Epithelial cell of prostate (primary cell): ENCODE measurements around the gene SUB1.
A peak's percentile ranks its signal among the peaks of the same experiment; 100 is the strongest.
"Not testable (repeated sequence)": the region's sequence is repeated elsewhere in the genome, so short reads cannot be mapped to it uniquely, and the experiment has no call there.

Source experiments
- DNase-seq: peaks from one replicate; pipeline ENCODE4 v3.0.0-alpha.2; 2011; ENCODE audit warnings: low read depth, low spot score
- H3K27ac ChIP-seq: fragments of 450-650 bp; 2 replicates; pipeline ENCODE4 v1.5.1; 2017; ENCODE audit warnings: mild to moderate bottlenecking

The SUB1 gene

DNA sequence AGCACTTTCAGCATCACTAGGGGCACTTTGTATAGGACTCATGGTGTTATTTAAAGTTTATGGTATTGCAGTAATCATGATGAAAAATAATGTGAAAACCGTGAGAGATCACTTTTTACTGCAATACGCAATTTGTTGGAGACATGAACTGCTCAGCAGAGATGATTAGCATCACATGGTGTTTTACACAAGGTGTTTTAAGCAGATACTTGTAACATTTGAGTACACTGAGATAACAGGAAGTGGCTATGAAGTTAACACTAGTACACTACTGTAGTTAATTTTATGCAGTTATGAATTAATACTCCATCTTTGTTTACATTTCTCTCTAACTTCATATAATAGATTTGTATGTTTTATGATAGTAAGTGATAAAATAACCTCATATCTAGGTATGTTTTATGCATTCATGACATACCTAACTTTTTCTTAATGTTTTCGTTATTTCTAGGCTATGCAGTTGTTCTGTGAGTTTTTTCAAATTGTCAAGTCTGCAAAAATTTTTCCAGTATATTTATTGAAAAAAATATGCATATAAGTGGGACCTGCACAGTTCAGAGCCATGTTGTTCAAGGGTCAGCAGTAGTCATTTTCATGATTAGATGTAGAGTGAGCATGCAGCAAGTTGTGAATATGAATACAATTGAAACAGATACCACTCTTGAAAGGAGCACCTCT lies 13.0 kb downstream of the SUB1 start:
- no peak overlapping the region for H3K27ac ChIP-seq
- no peak for DNase-seq

DNA sequence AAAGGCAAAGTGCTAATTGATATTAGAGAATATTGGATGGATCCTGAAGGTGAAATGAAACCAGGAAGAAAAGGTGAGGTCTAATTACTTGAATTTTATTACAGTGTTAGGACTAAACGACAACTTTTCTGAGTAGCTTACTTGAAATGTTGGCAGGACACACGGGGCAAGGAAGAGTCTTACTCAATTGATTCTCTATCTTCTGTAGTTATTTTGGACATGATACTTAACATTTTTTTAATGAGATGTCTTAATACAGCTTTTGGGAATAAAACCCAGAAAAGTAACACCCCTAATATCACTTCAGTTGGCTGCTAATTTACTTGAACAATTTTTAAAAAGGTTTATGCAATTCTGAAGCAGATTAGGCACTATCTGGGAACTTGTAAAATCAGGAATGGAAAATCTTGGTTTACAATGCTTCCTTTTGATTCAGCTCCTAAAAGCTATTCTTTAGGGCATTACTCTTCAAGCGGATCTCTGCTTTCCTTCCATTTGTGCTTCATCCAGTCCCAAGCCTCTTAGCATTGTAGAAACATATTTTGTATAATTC lies 13.7 kb downstream of the SUB1 start:
- H3K27ac ChIP-seq = no peak overlapping the region
- no peak for DNase-seq

GRCh38 chr5:32600054-32600622 lies 14.8 kb downstream of the SUB1 start:
- H3K27ac ChIP-seq = no peak overlapping the region
- DNase-seq = no peak

GRCh38 chr5:32601623-32602295 lies 16.4 kb downstream of the SUB1 start:
- no peak overlapping the region for H3K27ac ChIP-seq
- no peak for DNase-seq

DNA sequence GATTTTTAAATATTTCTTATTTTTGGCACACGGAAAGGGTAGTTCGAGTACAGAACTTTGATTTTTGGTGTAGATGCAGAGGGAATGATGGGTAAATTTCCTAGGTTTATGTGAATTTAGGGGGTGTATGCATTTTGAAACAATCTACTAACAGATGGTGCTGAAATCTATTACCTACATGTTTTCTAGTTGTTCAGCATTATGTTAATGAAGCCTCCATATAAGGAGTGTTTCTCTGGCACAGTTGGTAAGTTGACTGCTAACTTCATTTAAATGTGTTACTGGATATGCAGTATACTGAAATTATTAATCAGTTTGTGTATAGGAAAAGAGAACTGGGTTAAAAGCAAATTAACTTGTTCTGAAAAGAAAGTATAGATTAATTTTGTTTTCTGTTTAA lies 17.5 kb downstream of the SUB1 start:
- no peak overlapping the region for H3K27ac ChIP-seq
- no peak for DNase-seq

DNA sequence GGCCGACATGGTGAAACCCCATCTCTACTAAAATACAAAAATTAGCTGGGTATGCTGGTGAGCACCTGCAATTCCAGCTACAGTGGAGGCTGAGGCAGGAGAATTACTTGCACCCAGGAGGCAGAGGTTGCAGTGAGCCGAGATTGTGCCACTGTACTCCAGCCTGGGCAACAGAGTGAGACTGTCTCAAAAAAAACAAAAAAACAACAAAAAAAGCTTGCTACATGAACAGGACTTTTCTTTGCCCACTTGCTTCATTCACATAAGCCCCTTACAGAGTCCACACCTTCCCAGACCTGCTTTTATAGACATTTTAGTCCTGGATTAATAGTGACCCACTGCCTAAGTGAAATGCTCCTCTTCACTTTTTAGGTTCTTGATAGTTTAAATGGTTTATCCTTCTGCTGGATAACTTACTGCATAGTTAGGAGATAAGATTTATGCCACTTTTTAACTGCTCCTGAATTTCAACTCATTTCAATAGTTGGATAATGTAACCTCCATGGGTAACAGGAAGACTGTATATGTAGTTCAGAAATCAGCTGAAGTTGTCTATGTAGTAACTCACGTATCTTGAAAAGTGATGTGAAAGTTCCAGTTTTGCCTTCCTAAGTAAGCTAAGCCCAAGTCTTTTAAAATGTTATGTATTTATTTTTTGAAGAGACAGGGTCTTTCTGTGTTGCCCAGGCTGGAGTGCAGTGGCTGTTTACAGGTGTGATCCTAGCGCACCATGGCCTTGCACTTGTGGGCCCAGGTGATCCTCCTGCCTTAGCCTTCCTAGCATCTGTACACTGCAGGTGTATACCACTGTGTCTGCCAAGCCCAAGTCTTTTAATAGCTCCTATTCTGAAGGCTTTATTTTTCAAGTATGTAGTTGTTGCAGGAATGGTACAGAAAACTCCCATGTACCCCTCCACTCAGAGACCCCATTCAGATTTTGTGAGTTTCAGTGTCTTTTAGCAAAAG lies 19.7 kb downstream of the SUB1 start:
- DNase-seq = no peak
- H3K27ac ChIP-seq = no peak overlapping the region

- no peak for DNase-seq
- H3K27ac ChIP-seq = no peak overlapping the region
Observed at GRCh38 chr5:32605766-32606152, 20.4 kb downstream of the SUB1 start.

GRCh38 chr5:32612134-32612888 lies 27.0 kb downstream of the SUB1 start:
- DNase-seq = no peak
- no peak overlapping the region for H3K27ac ChIP-seq

DNA sequence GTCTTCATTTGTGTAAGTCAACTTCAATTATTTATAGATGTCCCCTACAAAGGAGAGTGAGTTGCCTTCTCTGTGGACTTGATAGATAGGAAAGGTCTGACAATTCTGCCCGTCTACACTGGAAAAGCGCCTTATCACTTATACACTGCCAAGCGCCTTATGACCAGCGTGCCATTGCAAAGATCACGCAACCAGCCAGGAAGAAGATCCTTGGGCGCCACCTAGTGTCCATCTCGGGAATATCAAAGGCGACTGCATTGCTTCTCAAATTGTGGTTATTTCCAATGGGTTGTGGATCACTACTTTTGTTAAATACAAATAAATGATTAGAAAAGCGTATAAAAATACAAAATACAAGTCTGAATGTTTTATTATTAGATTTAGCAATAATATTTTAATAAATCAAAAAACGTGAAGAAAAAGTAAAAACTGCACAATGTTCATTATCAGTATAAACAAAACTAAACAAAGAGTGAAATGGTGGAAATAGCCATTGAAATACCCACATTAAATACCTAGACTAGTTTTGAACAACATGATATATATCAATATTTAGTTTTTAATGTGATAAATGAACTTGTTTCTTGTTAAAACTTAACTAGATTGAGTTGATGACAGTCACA lies 27.8 kb downstream of the SUB1 start:
- H3K27ac ChIP-seq = no peak overlapping the region
- DNase-seq = peak; percentile 16

GRCh38 chr5:32615236-32615635 lies 29.9 kb downstream of the SUB1 start:
- no peak overlapping the region for H3K27ac ChIP-seq
- no peak for DNase-seq

DNA sequence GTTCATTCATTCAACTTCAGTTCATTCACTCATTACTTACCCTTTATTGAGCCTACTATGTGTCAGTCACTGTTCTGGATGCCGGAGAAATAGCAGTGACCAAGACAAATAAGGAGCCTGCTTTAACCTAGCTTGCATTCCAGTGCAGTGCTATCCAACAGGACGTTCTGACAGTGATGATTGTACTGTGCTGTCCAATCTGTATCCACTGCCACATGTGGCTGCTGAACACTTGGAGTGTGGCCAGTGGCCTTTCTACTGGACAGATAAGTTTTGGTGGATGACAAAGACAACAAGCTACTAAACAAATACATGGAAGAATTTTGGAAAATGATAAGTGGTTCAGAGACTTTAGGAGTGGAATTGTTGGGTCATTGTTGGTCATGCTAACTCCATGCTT lies 33.6 kb downstream of the SUB1 start:
- H3K27ac ChIP-seq = no peak overlapping the region
- no peak for DNase-seq

- no peak overlapping the region for H3K27ac ChIP-seq
- DNase-seq = no peak
Observed at GRCh38 chr5:32621256-32621655, 35.9 kb downstream of the SUB1 start.

DNA sequence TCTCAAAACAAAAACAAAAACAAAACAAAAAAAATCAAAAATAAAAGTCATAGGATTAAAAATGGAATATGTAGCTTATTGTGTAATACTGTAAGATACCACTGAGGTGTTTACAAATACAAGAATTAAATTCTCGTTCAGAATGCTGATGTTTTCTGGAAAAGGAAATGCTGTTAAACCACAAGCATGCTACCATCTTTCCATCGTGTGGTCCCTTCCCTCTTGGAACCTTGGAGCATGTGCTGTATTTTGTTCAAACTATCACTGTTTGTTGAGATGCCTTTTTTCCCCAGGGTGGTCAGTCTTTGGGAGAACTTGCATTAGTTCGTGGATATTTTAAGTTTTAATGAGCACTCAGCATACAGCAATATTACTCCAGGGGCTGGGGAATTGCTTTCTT lies 39.7 kb downstream of the SUB1 start:
- DNase-seq = no peak
- no peak overlapping the region for H3K27ac ChIP-seq

DNA sequence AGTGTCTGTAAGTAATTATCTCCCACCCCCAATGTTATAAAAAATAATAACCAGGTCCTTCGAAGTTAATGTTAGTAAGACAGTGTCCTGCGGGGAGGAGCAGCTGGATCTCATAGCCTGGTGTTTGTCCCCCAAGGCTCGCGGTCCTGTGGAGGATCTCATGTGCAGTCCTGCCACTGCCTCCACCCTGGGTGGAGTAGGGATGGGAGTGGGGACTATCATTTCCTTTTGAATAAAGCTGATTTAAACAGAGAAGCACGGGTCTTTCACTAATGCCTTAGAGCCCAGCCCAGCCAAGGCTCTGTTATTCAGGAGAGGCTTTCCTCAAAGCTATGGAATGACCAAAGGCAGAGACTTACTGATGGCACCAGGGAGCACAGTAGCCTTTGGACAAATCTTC lies 40.2 kb downstream of the SUB1 start:
- no peak overlapping the region for H3K27ac ChIP-seq
- DNase-seq = no peak

DNA sequence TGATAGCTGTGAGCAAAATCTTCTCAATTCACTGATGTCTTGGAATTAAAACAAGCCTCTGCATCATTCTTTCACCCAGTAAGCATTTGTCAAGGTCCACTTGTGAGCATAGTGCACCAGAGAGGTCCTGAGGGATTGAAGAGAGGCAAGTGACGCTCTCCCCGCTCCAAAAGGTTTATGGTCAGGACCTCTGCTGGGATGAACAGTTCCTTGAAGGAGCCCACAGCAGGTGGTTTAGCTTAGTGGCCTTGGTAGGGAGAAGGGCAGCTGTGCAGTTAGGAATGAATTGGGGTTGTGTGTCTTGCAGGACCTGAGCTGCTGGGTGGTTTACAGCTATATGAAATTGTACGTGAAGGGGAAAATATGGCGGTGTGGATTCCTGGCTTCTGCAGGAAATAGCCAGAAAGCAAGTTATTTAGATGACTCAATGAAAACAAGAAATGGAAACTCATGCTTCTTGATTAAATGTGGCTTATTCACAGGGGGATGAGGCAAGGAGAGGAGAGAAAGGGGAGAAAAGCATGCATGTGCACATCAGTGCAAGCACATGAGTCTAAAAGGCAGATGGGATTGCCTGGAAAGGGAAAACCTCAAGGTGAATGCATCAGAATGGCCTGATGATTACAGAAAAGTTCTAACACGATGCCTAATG lies 42.0 kb downstream of the SUB1 start:
- no peak overlapping the region for H3K27ac ChIP-seq
- no peak for DNase-seq

- DNase-seq = no peak
Observed at GRCh38 chr5:32628049-32628844, 42.9 kb downstream of the SUB1 start.

DNA sequence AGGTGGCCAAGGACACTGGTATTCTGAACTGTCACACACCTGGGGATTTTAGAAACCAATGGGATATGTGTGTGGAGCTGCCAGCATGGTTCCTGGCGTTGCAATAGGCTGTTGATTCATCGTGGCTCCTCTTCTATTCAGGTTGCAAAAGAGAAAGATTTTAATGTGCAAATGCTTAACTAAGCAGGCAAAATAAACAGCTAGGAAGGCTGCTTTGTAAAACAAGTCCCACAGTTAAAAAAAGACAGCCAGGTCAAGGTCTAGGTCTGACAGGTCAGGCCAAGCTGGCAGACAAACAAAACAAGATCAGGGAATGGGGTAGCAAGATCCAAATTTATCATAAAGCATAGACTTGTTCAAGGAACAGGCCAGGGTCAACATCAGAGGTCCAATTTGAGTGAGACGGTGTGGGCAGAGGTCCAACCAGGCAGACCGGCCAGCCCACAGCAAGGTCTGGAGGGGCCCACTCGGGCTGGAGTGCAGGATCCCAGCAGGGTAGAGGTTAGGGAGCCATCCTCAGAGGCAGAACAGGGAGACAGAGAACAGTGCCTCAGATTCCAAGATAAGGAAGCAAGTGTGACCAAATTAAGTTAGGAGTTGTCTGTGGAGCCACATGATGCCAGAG lies 45.6 kb downstream of the SUB1 start:
- H3K27ac ChIP-seq = no peak overlapping the region
- DNase-seq = no peak

More at GRCh38 chr5:32628049-32628844, 42.9 kb downstream of the SUB1 start:
- no peak overlapping the region for H3K27ac ChIP-seq

GRCh38 chr5:32633017-32633416 lies 47.7 kb downstream of the SUB1 start:
- not testable (repeated sequence) for H3K27ac ChIP-seq, DNase-seq
